ENCODE results near the gene ADAMTS3. TPM values are rescaled to one million over a fixed set of nuclear protein-coding genes. Genes with fewer than 3 reads are reported as not detected.
"Not testable (repeated sequence)": the region's sequence is repeated elsewhere in the genome, so short reads cannot be mapped to it uniquely, and the experiment has no call there.

Gene ADAMTS3
- total RNA-seq, 4 donors from 2014 or later, result 0.18 to 0.41 (median 0.23) TPM; not detected in 1

DNA sequence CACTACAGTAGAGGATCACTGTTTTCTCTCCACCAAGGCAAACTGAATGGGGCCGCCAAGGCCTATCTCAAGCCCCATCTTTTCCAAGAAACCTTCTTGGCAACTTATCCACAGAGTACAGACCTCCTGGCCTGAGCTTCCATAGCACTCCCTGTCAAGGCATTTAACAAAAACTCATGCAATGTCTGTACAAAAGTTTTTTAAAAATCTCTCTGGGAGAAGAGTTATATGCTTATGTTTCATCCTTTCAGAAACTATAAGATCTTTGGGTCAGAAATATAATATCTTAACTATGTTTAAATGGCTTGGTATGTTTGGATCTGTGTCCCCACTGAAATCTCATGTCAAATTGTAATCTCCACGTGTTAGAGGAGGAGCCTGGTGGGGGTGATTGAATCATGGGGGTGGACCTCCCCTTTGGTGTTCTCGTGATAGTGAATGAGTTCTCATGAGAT, 13.6 kb downstream of the ADAMTS3 start:
- intact Hi-C loops (cut with DNase I; ENCODE audit: low total_unique reads), result no loop called here
- in situ Hi-C loops (cut with MboI; ENCODE audit: low sequenced_read_pairs in 4 of 4), result no loop called here
- no peaks in the 10 kb centered on the region for H3K36me3 ChIP-seq
- H3K27ac ChIP-seq, result no peak overlapping the region
- no peak overlapping the region for H3K4me3 ChIP-seq
- no peaks in the 10 kb centered on the region for H3K27me3 ChIP-seq
- DNase-seq, result no peak
- no peak for ATAC-seq
- no peaks in the 10 kb centered on the region for H3K4me1 ChIP-seq
- TF ChIP-seq POLR2A (IDR thresholded peaks at IDR 0.05), result no peak
- TF ChIP-seq, protein P1, sequence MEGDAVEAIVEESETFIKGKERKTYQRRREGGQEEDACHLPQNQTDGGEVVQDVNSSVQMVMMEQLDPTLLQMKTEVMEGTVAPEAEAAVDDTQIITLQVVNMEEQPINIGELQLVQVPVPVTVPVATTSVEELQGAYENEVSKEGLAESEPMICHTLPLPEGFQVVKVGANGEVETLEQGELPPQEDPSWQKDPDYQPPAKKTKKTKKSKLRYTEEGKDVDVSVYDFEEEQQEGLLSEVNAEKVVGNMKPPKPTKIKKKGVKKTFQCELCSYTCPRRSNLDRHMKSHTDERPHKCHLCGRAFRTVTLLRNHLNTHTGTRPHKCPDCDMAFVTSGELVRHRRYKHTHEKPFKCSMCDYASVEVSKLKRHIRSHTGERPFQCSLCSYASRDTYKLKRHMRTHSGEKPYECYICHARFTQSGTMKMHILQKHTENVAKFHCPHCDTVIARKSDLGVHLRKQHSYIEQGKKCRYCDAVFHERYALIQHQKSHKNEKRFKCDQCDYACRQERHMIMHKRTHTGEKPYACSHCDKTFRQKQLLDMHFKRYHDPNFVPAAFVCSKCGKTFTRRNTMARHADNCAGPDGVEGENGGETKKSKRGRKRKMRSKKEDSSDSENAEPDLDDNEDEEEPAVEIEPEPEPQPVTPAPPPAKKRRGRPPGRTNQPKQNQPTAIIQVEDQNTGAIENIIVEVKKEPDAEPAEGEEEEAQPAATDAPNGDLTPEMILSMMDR (IDR thresholded peaks at IDR 0.05 in 4 of 5, conservative IDR thresholded peaks at IDR 0.05 in 1 of 5), result no peak
- no peaks in the 10 kb centered on the region for H3K9me3 ChIP-seq

DNA sequence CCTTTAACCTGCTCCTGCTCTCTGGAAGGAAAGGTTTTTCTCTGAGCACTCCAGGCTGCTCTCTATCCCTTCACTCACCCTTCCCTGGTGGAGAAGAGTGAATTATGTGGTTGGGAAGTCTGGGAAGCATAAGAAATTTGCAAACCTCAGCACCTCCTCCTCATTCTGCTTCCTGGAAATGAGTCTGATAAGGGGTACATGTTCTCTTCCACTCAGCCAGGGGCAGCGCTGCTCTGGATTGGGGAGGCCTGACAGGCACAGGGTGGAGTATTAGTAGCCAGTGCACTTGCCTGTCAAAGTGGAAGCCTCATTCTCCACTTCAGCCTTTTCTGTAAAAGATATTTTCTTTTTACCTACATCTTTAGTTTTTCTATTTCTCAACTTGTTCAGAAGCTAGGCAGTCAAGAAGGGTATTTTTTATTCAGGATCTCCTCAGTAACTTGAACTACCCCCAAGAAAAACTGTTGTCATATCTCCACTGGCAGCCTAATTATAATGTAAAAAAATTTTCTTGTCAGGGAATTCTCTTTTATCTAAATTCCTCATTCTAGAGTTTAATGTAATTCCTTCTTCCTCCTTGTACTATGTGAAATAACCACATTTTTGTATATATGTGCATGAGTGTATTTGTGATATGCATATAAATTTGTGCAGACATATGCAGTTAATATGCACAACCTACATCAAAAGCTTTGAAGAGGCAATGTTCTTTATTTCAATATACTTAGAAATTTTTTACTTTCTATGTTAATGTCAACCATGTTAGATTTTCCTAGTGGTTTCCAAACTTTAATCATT, 15.3 kb downstream of the ADAMTS3 start:
- in situ Hi-C loops (cut with MboI; ENCODE audit: low sequenced_read_pairs in 4 of 4) (no loop called here), intact Hi-C loops (cut with DNase I; ENCODE audit: low total_unique reads) (no loop called here)
- ATAC-seq (no peak), DNase-seq (no peak)
- Histone ChIP-seq H3K9me3 (no peaks in the 10 kb centered on the region), H3K27ac (no peak overlapping the region), H3K4me1 (no peaks in the 10 kb centered on the region), H3K27me3 (no peaks in the 10 kb centered on the region), H3K36me3 (no peaks in the 10 kb centered on the region), H3K4me3 (no peak overlapping the region)
- TF ChIP-seq POLR2A (IDR thresholded peaks at IDR 0.05), result no peak
- TF ChIP-seq, protein P1 (IDR thresholded peaks at IDR 0.05 in 4 of 5, conservative IDR thresholded peaks at IDR 0.05 in 1 of 5), result no peak

DNA sequence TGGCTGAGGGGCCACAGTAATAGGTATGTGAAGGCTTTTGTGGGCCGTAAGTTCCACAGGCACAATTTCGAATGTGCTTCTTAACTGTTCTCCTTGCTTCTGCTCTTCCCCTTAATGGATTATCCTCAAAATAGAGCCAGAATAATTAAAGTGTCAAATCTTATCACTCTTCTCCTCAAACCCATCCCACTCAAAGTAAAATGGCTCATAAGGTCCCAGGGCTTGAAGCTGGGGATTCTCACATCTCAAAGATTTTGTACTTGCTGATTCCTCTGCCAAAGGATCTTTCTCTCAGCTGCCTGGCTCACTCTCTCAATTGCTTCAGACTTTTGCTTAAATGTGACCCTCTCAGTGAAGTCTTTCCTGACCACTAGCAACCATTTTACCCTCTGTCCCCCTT, 16.6 kb downstream of the ADAMTS3 start:
- Histone ChIP-seq H3K9me3 (no peaks in the 10 kb centered on the region), H3K4me3 (no peak overlapping the region), H3K4me1 (no peaks in the 10 kb centered on the region), H3K27me3 (no peaks in the 10 kb centered on the region), H3K27ac (no peak overlapping the region), H3K36me3 (no peaks in the 10 kb centered on the region)
- intact Hi-C loops (cut with DNase I; ENCODE audit: low total_unique reads) (no loop called here), in situ Hi-C loops (cut with MboI; ENCODE audit: low sequenced_read_pairs in 4 of 4) (no loop called here)
- TF ChIP-seq, protein P1 (IDR thresholded peaks at IDR 0.05 in 4 of 5, conservative IDR thresholded peaks at IDR 0.05 in 1 of 5), result no peak
- TF ChIP-seq POLR2A (IDR thresholded peaks at IDR 0.05), result no peak
- ATAC-seq (no peak), DNase-seq (no peak)

DNA sequence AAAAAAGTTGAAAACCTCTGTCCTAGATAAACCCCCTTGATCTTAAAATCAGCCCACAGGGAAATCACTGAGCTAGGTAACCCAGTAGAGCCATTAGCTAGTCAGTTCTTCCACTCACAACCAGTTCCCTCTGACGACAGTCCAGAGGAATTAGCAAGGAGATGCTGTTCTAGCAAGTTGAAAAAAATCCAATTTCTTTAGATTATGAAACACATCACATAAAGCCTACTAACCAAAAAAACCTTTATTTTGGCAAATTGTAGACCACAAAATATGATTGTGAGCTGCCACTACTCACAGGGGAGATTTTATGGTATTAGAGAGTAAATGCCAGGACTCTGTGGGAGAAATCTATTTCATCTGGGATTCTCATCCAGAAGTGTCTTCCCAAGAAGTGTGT, 22.6 kb downstream of the ADAMTS3 start:
- H3K27ac ChIP-seq, result no peak overlapping the region
- TF ChIP-seq POLR2A (IDR thresholded peaks at IDR 0.05), result no peak
- TF ChIP-seq, protein P1 (IDR thresholded peaks at IDR 0.05 in 4 of 5, conservative IDR thresholded peaks at IDR 0.05 in 1 of 5), result no peak
- no peak overlapping the region for H3K4me3 ChIP-seq
- no peaks in the 10 kb centered on the region for H3K9me3 ChIP-seq
- ATAC-seq, result no peak
- intact Hi-C loops (cut with DNase I; ENCODE audit: low total_unique reads), result no loop called here
- H3K4me1 ChIP-seq, result no peaks in the 10 kb centered on the region
- in situ Hi-C loops (cut with MboI; ENCODE audit: low sequenced_read_pairs in 4 of 4), result no loop called here
- no peak for DNase-seq
- H3K27me3 ChIP-seq, result no peaks in the 10 kb centered on the region
- H3K36me3 ChIP-seq, result no peaks in the 10 kb centered on the region

DNA sequence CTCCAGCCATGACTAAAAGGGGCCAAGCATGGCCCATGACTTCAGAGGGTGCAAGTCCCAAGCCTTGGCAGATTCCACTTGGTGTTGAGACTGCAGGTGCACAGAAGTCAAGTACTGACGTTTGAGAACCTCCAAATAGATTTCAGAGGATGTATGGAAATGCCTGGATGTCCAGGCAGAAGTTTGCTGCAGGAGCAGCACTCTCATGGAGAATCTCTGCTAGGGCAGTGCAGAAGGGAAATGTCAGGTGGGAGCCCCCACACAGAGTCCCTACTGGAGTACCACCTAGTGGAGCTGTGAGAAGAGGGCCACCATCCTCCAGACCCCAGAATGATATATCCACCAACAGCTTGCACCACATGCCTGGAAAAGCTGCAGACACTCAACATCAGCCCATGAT, 28.3 kb downstream of the ADAMTS3 start:
- in situ Hi-C loops (cut with MboI; ENCODE audit: low sequenced_read_pairs in 4 of 4); H3K4me3 ChIP-seq; H3K27ac ChIP-seq; ATAC-seq; H3K36me3 ChIP-seq; H3K27me3 ChIP-seq; intact Hi-C loops (cut with DNase I; ENCODE audit: low total_unique reads); DNase-seq; H3K9me3 ChIP-seq; H3K4me1 ChIP-seq: not testable (repeated sequence)
